Measurements from ENCODE around the gene ZNF786.
"Not testable (repeated sequence)": the region's sequence is repeated elsewhere in the genome, so short reads cannot be mapped to it uniquely, and the experiment has no call there.

ZNF786 gene

DNA sequence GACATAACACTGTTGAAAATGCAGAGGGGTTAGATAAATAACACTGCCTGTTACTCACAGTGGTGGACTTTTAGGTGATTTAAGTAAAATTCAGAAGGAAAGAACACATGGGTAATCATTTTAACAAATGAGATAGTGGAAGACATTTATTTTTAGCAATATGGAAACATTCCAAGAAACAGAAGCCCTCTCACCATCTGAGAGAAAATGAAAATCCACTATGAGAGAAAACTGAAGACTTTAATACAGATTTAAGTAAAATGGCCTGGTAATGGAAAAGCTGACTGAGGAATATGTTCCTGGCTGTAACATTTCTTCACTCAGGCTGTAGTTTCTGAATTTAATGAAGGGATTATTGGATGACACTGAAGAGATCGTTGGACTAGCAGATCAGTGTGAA is 12.1 kb upstream of the ZNF786 start:
- TF ChIP-seq, protein P1, sequence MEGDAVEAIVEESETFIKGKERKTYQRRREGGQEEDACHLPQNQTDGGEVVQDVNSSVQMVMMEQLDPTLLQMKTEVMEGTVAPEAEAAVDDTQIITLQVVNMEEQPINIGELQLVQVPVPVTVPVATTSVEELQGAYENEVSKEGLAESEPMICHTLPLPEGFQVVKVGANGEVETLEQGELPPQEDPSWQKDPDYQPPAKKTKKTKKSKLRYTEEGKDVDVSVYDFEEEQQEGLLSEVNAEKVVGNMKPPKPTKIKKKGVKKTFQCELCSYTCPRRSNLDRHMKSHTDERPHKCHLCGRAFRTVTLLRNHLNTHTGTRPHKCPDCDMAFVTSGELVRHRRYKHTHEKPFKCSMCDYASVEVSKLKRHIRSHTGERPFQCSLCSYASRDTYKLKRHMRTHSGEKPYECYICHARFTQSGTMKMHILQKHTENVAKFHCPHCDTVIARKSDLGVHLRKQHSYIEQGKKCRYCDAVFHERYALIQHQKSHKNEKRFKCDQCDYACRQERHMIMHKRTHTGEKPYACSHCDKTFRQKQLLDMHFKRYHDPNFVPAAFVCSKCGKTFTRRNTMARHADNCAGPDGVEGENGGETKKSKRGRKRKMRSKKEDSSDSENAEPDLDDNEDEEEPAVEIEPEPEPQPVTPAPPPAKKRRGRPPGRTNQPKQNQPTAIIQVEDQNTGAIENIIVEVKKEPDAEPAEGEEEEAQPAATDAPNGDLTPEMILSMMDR (IDR thresholded peaks at IDR 0.05; ENCODE audit: control extremely low read depth, extremely low read depth, low read depth, missing control alignments), result no peak
- DNase-seq (ENCODE audit: extremely low spot score), result no peak
- ChIA-PET CTCF (no interaction called here), POLR2A (no interaction called here)

DNA sequence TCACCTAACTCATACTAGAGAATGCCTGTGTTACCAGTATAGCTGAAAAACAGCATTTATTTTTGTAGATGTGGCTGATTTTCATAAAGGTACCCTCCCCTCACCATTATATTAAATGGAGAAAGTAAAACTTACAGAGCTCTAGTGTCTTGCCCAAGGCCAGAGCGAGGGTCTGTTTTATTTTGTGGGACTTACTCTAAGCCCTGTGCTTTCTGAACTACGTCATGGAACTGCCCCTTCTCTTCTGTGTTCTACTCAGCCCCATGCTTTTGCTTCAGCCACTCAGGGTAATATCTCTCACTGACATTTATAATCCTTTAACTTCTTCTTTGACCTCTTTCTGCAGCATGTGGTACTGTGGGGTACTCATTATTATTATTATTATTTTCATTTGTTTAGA is 10.3 kb upstream of the ZNF786 start:
- DNase-seq (ENCODE audit: extremely low spot score), result no peak
- ChIA-PET POLR2A (no interaction called here), CTCF (interaction anchor here (0.9 to 1.1 kb wide), 2 partner anchors 25 to 35 kb away, joined by 4 read pairs; partner anchors contain the start of gene ZNF425)
- TF ChIP-seq, protein P1 (IDR thresholded peaks at IDR 0.05; ENCODE audit: control extremely low read depth, extremely low read depth, low read depth, missing control alignments), result no peak

DNA sequence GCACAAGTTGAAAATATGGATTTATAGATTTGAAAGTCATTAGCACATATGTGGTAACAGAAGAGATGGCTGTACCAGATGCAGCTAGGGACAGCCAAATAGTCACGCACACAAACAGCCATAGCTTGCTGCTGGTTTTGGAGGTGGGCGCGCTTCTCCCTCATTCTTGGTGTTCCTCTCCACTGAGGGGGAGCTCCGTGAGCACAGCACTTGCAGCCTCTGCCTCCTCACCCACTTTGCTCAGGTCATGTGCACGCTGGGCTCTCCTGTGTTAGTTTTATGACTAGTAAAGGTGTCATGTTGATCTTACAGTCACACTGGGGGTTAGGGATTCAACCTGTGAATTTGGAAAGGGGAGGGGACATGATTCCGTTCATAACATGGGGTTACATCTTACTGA is 8.5 kb upstream of the ZNF786 start:
- DNase-seq (ENCODE audit: extremely low spot score), result no peak
- TF ChIP-seq, protein P1 (IDR thresholded peaks at IDR 0.05; ENCODE audit: control extremely low read depth, extremely low read depth, low read depth, missing control alignments), result no peak
- POLR2A ChIA-PET, result no interaction called here
- CTCF ChIA-PET, result interaction anchor here (1.3 to 1.4 kb wide), 2 partner anchors 28 to 94 kb away, joined by 3 to 4 read pairs; no protein-coding TSS in a partner anchor

DNA sequence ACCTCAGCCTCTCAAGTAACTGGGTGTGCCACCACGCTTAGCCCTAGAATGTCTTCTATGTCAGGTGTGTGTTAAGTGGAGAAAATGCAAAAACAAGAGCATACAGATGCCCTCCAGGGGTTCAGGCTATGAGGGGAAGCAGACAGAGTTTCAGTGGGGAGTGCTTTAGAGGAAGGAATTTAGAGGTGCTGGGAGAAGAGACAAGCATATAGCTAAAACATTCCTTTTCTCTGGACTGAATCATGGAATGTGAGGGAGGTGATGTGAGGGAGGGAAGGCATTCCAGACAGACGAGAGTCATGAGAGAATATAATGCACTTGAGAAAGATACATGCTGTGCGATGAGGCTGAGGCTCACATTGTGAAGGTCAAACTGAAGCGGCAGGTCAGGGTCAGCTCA is 6.6 kb upstream of the ZNF786 start:
- POLR2A ChIA-PET, result no interaction called here
- CTCF ChIA-PET, result no interaction called here

DNA sequence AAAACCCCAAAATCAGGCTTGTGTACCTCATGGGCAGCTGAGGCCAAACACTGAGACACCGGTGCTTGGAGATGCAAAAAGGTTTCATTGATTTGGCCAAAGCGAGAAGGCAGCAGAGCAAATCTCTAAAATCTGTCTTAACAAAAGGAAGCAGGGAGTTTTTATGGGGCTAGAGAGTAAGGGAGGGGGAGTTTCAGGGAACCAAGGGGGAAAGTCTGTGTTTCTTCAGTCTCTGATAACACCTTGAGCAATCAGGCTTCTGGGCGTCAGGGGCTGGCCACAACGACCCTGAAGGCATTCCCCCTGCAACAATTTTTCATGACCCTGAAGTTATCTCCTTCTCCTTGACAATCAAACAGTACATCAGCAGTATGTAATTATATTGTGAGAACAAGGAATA is 2.7 kb upstream of the ZNF786 start:
- TF ChIP-seq, protein P1 (IDR thresholded peaks at IDR 0.05; ENCODE audit: control extremely low read depth, extremely low read depth, low read depth, missing control alignments), result no peak
- ChIA-PET POLR2A (no interaction called here), CTCF (interaction anchor here (1.2 kb wide), 2 partner anchors 33 to 39 kb away, joined by 3 to 5 read pairs; partner anchors contain the start of gene ZNF425)
- peak; percentile 34 for DNase-seq (ENCODE audit: extremely low spot score)

More for the DNA sequence above, 6.6 kb upstream of the ZNF786 start:
- no peak for DNase-seq (ENCODE audit: extremely low spot score)
- TF ChIP-seq, protein P1 (IDR thresholded peaks at IDR 0.05; ENCODE audit: control extremely low read depth, extremely low read depth, low read depth, missing control alignments), result no peak

DNA sequence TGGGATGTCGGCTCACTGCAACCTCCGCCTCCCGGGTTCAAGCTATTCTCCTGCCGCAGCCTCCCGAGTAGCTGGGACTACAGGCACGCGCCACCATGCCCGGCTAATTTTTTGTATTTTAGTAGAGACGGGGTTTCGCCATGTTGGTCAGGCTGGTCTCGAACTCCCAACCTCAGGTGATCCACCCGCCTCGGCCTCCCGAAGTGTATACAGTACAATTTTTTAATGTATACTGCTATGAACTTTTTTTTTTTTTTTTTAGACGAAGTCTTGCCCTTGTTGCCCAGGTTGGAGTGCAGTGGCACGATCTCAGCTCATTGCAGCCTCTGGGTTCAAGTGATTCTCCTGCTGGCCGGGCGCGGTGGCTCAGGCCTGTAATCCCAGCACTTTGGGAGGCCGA is 1.7 kb upstream of the ZNF786 start:
- DNase-seq (ENCODE audit: extremely low spot score), result not testable (repeated sequence)
- POLR2A ChIA-PET, result interaction anchor here (0.6 kb wide), 1 partner anchor 33 kb away, joined by 5 read pairs; no protein-coding TSS in a partner anchor
- CTCF ChIA-PET, result interaction anchor here (1.1 to 2.2 kb wide), 5 partner anchors 19 to 85 kb away, joined by 3 to 8 read pairs (median 5); partner anchors contain the start of gene ZNF425

DNA sequence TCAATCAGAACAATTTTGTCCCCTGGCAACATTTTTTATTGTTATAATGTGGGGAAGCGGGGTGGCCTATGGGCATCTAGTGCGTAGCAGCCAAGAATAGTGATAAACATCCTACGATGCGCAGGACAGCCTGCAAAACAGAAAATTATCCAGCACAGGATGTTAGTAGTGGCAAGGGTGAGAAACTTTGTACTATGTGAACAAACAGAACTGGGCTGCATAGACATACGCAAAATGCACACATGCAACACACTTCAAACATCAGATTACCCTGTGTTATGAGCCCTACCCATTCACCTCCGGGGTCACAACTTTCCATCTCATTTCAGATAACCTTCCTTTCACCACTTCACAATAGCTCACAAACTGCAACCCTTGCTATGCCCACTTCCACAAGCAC is 3.1 kb downstream of the ZNF786 start:
- TF ChIP-seq, protein P1 (IDR thresholded peaks at IDR 0.05; ENCODE audit: control extremely low read depth, extremely low read depth, low read depth, missing control alignments), result no peak
- no peak for DNase-seq (ENCODE audit: extremely low spot score)
- CTCF ChIA-PET, result interaction anchor here (1.5 to 3.0 kb wide), 3 partner anchors 22 to 82 kb away, joined by 3 to 21 read pairs (median 10); partner anchors contain the start of gene ZNF398
- POLR2A ChIA-PET, result no interaction called here
